ENCODE measurements around the gene RSRC1. TPM values are rescaled to one million over a fixed set of nuclear protein-coding genes. Genes with fewer than 3 reads are reported as not detected.

RSRC1 gene
- total RNA-seq, 1 experiment from 2014 or later, result 37.9 TPM

- peaks cover 0 to 5% (median 0%) of the 10 kb centered on the region in 3 experiments; a peak in 1 of 7 replicates for H3K36me3 Mint-ChIP-seq (ENCODE audit: insufficient read depth in 1 of 3, low read depth in 3 of 3)
- no peak overlapping the region for H3K27ac ChIP-seq (ENCODE audit: insufficient read length, low read depth, low read length)
These were observed 169.7 kb downstream of the RSRC1 start for GRCh38 chr3:158279609-158280008.

More at GRCh38 chr3:158279609-158280008, 169.7 kb downstream of the RSRC1 start:
- Histone ChIP-seq H4K8ac (replicated peaks; ENCODE audit: insufficient read length, low read depth, low read length) (no peak overlapping the region), H3K14ac (ENCODE audit: insufficient read depth, low read length) (no peak overlapping the region), H2BK15ac (ENCODE audit: low read depth, low read length) (no peak overlapping the region), H3K79me1 (ENCODE audit: insufficient read depth, low read depth, low read length, poor library complexity, severe bottlenecking) (no peaks in the 10 kb centered on the region), H3K4ac (ENCODE audit: low read depth, low read length) (no peak overlapping the region), H3K27me3 (ENCODE audit: insufficient read depth, low read length) (no peaks in the 10 kb centered on the region), H4K20me1 (ENCODE audit: control insufficient read depth, insufficient read depth, insufficient read length) (no peaks in the 10 kb centered on the region), H2BK120ac (ENCODE audit: low read depth, low read length, poor library complexity, severe bottlenecking) (no peak overlapping the region), H3K18ac (ENCODE audit: insufficient read length, low read depth, low read length) (no peak overlapping the region), H4K91ac (ENCODE audit: insufficient read length, low read depth, low read length) (no peak overlapping the region), H3K23ac (ENCODE audit: insufficient read length, low read depth, low read length) (no peak overlapping the region), H3K56ac (ENCODE audit: insufficient read length, low read depth, low read length) (no peak overlapping the region), H4K5ac (ENCODE audit: insufficient read length, low read depth, low read length) (no peak overlapping the region), H3K9ac (ENCODE audit: extremely low read depth, insufficient read length, low read length) (no peak overlapping the region), H2BK12ac (ENCODE audit: insufficient read length, low read depth, low read length) (no peak overlapping the region), H3K4me1 (ENCODE audit: insufficient read depth, low read length) (no peaks in the 10 kb centered on the region), H3K4me2 (ENCODE audit: insufficient read depth, insufficient read length, low read length) (no peak overlapping the region), H3K79me2 (ENCODE audit: insufficient read depth, low read length) (no peaks in the 10 kb centered on the region), H2BK5ac (ENCODE audit: insufficient read length, low read length) (no peak overlapping the region), H3T11ph (ENCODE audit: low read length) (no peak overlapping the region), H3K23me2 (ENCODE audit: insufficient read length, low read depth, low read length, poor library complexity, severe bottlenecking) (no peaks in the 10 kb centered on the region), H2AK5ac (ENCODE audit: insufficient read length, low read length) (no peak overlapping the region), H2AFZ (ENCODE audit: low read length) (no peak overlapping the region), H2BK20ac (ENCODE audit: low read depth, low read length, poor library complexity, severe bottlenecking) (no peak overlapping the region), H3K9me3 (ENCODE audit: control insufficient read depth, low read depth, low read length) (no peaks in the 10 kb centered on the region)
- Mint-ChIP-seq H3K4me1 (no peaks in the 10 kb centered on the region), H3K27ac (no peak overlapping the region), H3K4me3 (no peak overlapping the region), H3K27me3 (ENCODE audit: low read depth) (no peaks in the 10 kb centered on the region), H3K9me3 (no peaks in the 10 kb centered on the region)
- no peak for TF ChIP-seq CTCF (conservative IDR thresholded peaks at IDR 0.05)
- no peak for DNase-seq
